SK-N-SH treated with all-trans-retinoic acid at 6 μM for 48 hours (cell line): ENCODE results near the gene SLC13A3.

Source experiments
- PATZ1 ChIP-seq: fragments of 250-450 bp; sonication (Bioruptor Pico); IDR thresholded peaks from 2 replicates; pipeline ENCODE4 v1.8.0; 2020; ENCODE audit warnings: mild to moderate bottlenecking, moderate library complexity, borderline replicate concordance
- ZNF70 ChIP-seq: fragments of 450-650 bp; formaldehyde crosslinking; IDR thresholded peaks from 2 replicates; pipeline ENCODE4 v1.5.0; 2020; ENCODE audit warnings: mild to moderate bottlenecking, moderate library complexity
- ZNF8 ChIP-seq: fragments of 450-650 bp; formaldehyde crosslinking; IDR thresholded peaks from 2 replicates; pipeline ENCODE4 v1.5.0; 2020; ENCODE audit warnings: mild to moderate bottlenecking, moderate library complexity

- TF ChIP-seq ZNF70 (no peak), ZNF8 (CRISPR knock-in tag) (no peak), PATZ1 (CRISPR knock-in tag) (no peak)
These were observed 48.8 kb downstream of the SLC13A3 start for GRCh38 chr20:46602429-46602828.
